Measurements from ENCODE around the gene ITGAE.

ITGAE gene

GRCh38 chr17:3818786-3819185, 17.8 kb upstream of the ITGAE start:
- no peak for DNase-seq (ENCODE audit: low read depth in 2 of 2)

GRCh38 chr17:3817851-3818605, 17.0 kb upstream of the ITGAE start:
- no peak for DNase-seq (ENCODE audit: low read depth in 2 of 2)

- DNase-seq (ENCODE audit: low read depth in 2 of 2), result no peak
Measured at GRCh38 chr17:3815925-3816324, 14.9 kb upstream of the ITGAE start.

GRCh38 chr17:3815122-3815521, 14.1 kb upstream of the ITGAE start:
- no peak for DNase-seq (ENCODE audit: low read depth in 2 of 2)

GRCh38 chr17:3814361-3814760, 13.4 kb upstream of the ITGAE start:
- DNase-seq (ENCODE audit: low read depth in 2 of 2), result no peak

- DNase-seq (ENCODE audit: low read depth in 2 of 2), result no peak
Measured at GRCh38 chr17:3813171-3813570, 12.2 kb upstream of the ITGAE start.

- no peak for DNase-seq (ENCODE audit: low read depth in 2 of 2)
Measured at GRCh38 chr17:3812771-3813170, 11.8 kb upstream of the ITGAE start.

GRCh38 chr17:3812284-3812683, 11.3 kb upstream of the ITGAE start:
- no peak for DNase-seq (ENCODE audit: low read depth in 2 of 2)

- DNase-seq (ENCODE audit: low read depth in 2 of 2), result no peak
Measured at GRCh38 chr17:3810019-3810418, 9.0 kb upstream of the ITGAE start.

- DNase-seq (ENCODE audit: low read depth in 2 of 2), result no peak
Measured at GRCh38 chr17:3809135-3809534, 8.1 kb upstream of the ITGAE start.

GRCh38 chr17:3808701-3809100, 7.7 kb upstream of the ITGAE start:
- DNase-seq (ENCODE audit: low read depth in 2 of 2), result no peak

- no peak for DNase-seq (ENCODE audit: low read depth in 2 of 2)
Measured at GRCh38 chr17:3805581-3805980, 4.6 kb upstream of the ITGAE start.

- no peak for DNase-seq (ENCODE audit: low read depth in 2 of 2)
Measured at GRCh38 chr17:3804503-3804931, 3.5 kb upstream of the ITGAE start.

GRCh38 chr17:3803308-3803640, 2.3 kb upstream of the ITGAE start:
- DNase-seq (ENCODE audit: low read depth in 2 of 2), result no peak

GRCh38 chr17:3802461-3803307, 1.7 kb upstream of the ITGAE start:
- peak; percentile 40 to 45 for DNase-seq (ENCODE audit: low read depth in 2 of 2)

GRCh38 chr17:3801792-3802191, 804 bp upstream of the ITGAE start:
- DNase-seq (ENCODE audit: low read depth in 2 of 2), result no peak

GRCh38 chr17:3801347-3801746, 359 bp upstream of the ITGAE start:
- no peak for DNase-seq (ENCODE audit: low read depth in 2 of 2)

- DNase-seq (ENCODE audit: low read depth in 2 of 2), result no peak
Measured at GRCh38 chr17:3799181-3799945, 1.6 kb downstream of the ITGAE start.

GRCh38 chr17:3798273-3799180, 2.5 kb downstream of the ITGAE start:
- no peak for DNase-seq (ENCODE audit: low read depth in 2 of 2)

GRCh38 chr17:3796822-3797170, 4.2 kb downstream of the ITGAE start:
- DNase-seq (ENCODE audit: low read depth in 2 of 2), result no peak

- DNase-seq (ENCODE audit: low read depth in 2 of 2), result no peak
Measured at GRCh38 chr17:3796110-3796821, 4.7 kb downstream of the ITGAE start.
